ENCODE data around the gene FEM1B. TPM values are rescaled to one million over a fixed set of nuclear protein-coding genes. Genes with fewer than 3 reads are reported as not detected.

Gene FEM1B
- total and polyA plus RNA-seq, 8 donors: 8.2 to 92.0 (median 24.4) TPM

GRCh38 chr15:68318008-68318835, 40.7 kb downstream of the FEM1B start:
- Histone ChIP-seq H3K36me3 (no peaks in the 10 kb centered on the region), H3K27me3 (peaks cover 0 to 8% (median 0%) of the 10 kb centered on the region in 3 donors), H3K4me3 (no peak overlapping the region), H3K27ac (no peak overlapping the region), H3K9me3 (no peaks in the 10 kb centered on the region), H3K4me1 (no peaks in the 10 kb centered on the region)
- no peak for DNase-seq
- intact Hi-C loops (cut with DNase I; ENCODE audit: low total_unique reads): no loop called here
- 74 to 85% (median 81%) methylated on average over 5 to 6 of the region's 6 CpGs for WGBS, 5 donors
- TF ChIP-seq POLR2AphosphoS5 (IDR thresholded peaks at IDR 0.05) (no peak), POLR2A (IDR thresholded peaks at IDR 0.05) (no peak), CTCF (IDR thresholded peaks at IDR 0.05) (no peak)

- H3K9me3 ChIP-seq: no peaks in the 10 kb centered on the region
- intact Hi-C loops (cut with DNase I; ENCODE audit: low total_unique reads): no loop called here
- no peaks in the 10 kb centered on the region for H3K27me3 ChIP-seq
- TF ChIP-seq EP300 (IDR thresholded peaks at IDR 0.05) (no peak), POLR2A (IDR thresholded peaks at IDR 0.05) (no peak), POLR2AphosphoS5 (IDR thresholded peaks at IDR 0.05) (no peak), CTCF (IDR thresholded peaks at IDR 0.05) (no peak)
- WGBS, 5 donors: 84 to 89% (median 87%) methylated on average over 16 to 18 of the region's 18 CpGs
- DNase-seq: no peak
- H3K4me3 ChIP-seq: no peak overlapping the region
- no peak overlapping the region for H3K27ac ChIP-seq
- no peaks in the 10 kb centered on the region for H3K4me1 ChIP-seq
- H3K36me3 ChIP-seq: no peaks in the 10 kb centered on the region
These were observed 41.7 kb downstream of the FEM1B start for GRCh38 chr15:68318931-68319909.

- Histone ChIP-seq H3K4me1 (no peaks in the 10 kb centered on the region), H3K36me3 (no peaks in the 10 kb centered on the region), H3K4me3 (no peak overlapping the region), H3K27me3 (no peaks in the 10 kb centered on the region), H3K27ac (no peak overlapping the region), H3K9me3 (no peaks in the 10 kb centered on the region)
- no peak for TF ChIP-seq CTCF (IDR thresholded peaks at IDR 0.05)
- no peak for TF ChIP-seq EP300 (IDR thresholded peaks at IDR 0.05)
- no peak for TF ChIP-seq POLR2AphosphoS5 (IDR thresholded peaks at IDR 0.05)
- no peak for TF ChIP-seq POLR2A (IDR thresholded peaks at IDR 0.05)
- no peak for DNase-seq
- 87 to 95% (median 94%) methylated on average over 12 of the region's 12 CpGs for WGBS, 5 donors
- intact Hi-C loops (cut with DNase I; ENCODE audit: low total_unique reads): no loop called here
These were observed 42.5 kb downstream of the FEM1B start for GRCh38 chr15:68319997-68320396.

DNA sequence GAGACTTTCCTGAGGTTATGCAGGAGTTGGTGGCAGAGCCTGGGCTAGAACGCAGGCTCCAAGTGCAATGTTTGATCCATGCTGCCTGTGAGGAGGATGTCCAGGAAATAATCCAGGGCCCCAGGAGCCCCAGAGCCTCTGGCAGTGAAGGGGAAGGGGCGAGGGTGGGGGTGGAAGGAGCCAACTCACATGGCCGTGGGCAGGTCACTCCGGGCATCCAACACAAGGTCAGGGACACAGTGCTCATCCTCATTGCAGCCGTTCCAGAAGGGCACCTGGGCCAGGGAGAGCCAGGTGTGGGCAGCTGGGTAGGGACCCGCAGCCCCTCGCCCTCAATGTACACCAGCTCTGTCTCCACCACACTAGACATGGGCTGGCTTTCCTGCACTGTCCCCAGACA, 43.7 kb downstream of the FEM1B start:
- 49 to 85% (median 77%) methylated on average over 5 to 7 of the region's 7 CpGs for whole genome bisulfite sequencing, 5 donors
- no peak overlapping the region for H3K27ac ChIP-seq
- no peak overlapping the region for H3K4me3 ChIP-seq
- no peaks in the 10 kb centered on the region for H3K9me3 ChIP-seq
- intact Hi-C loops (cut with DNase I; ENCODE audit: low total_unique reads): no loop called here
- DNase-seq: no peak
- TF ChIP-seq EP300 (IDR thresholded peaks at IDR 0.05): no peak
- TF ChIP-seq CTCF (IDR thresholded peaks at IDR 0.05): no peak
- no peak for TF ChIP-seq POLR2AphosphoS5 (IDR thresholded peaks at IDR 0.05)
- no peak for TF ChIP-seq POLR2A (IDR thresholded peaks at IDR 0.05)
- H3K27me3 ChIP-seq: peaks cover 0 to 2% (median 0%) of the 10 kb centered on the region in 3 donors
- no peaks in the 10 kb centered on the region for H3K36me3 ChIP-seq
- H3K4me1 ChIP-seq: no peaks in the 10 kb centered on the region

All from stomach (tissue), 9 donors.